Neural cell (in vitro differentiated cells): Measurements from ENCODE around the gene GLRB. TPM values are rescaled to one million over a fixed set of nuclear protein-coding genes. Genes with fewer than 3 reads are reported as not detected.
A peak's percentile ranks its signal among the peaks of the same experiment; 100 is the strongest.

ENCODE experiments used
- H2AFZ ChIP-seq: fragments of 200-600, 300-800 bp; sonication (generic), shearing (Covaris generic); 2 replicates; pipeline ENCODE4 v1.6.0; 2014; ENCODE audit warnings: low read depth, mild to moderate bottlenecking, antibody characterized with exemption, low read length, moderate library complexity
- H3F3A ChIP-seq: fragments of 200-600 bp; shearing (Covaris generic); 2 replicates; pipeline ENCODE4 v1.6.1; 2016; ENCODE audit warnings: mild to moderate bottlenecking, moderate library complexity, mixed read lengths, antibody characterized with exemption, low read length; ENCODE audit not compliant: insufficient read depth, poor library complexity, severe bottlenecking
- H3K27ac ChIP-seq: fragments of 200-600, 300-800 bp; sonication (generic), shearing (Covaris generic); 2 replicates; pipeline ENCODE4 v1.5.1; 2014; ENCODE audit warnings: mild to moderate bottlenecking, low read length, moderate library complexity
- H3K27me3 ChIP-seq: fragments of 300-800, 200-600 bp; sonication (generic), shearing (Covaris generic); 2 replicates; pipeline ENCODE4 v1.6.0; 2014; ENCODE audit warnings: mild to moderate bottlenecking, low read depth, low read length, moderate library complexity; ENCODE audit not compliant: insufficient read depth
- H3K36me3 ChIP-seq: fragments of 300-800, 200-600 bp; sonication (generic), shearing (Covaris generic); 2 replicates; pipeline ENCODE4 v1.5.1; 2014; ENCODE audit warnings: mild to moderate bottlenecking, antibody characterized with exemption, low read length, moderate library complexity; ENCODE audit not compliant: insufficient read depth
- H3K4me2 ChIP-seq: fragments of 300-800, 200-600 bp; sonication (generic), shearing (Covaris generic); 2 replicates; pipeline ENCODE4 v1.6.0; 2014; ENCODE audit warnings: mild to moderate bottlenecking, low read length
- H3K4me3 ChIP-seq: fragments of 300-800, 200-600 bp; sonication (generic), shearing (Covaris generic); 2 replicates; pipeline ENCODE4 v1.5.1; 2014; ENCODE audit warnings: mild to moderate bottlenecking, low read length, moderate library complexity
- H3K79me2 ChIP-seq: fragments of 200-600 bp; shearing (Covaris generic); replicated peaks from 2 replicates; pipeline ENCODE4 v1.6.0; 2014; ENCODE audit warnings: mild to moderate bottlenecking, low read length, moderate library complexity; ENCODE audit not compliant: insufficient read depth
- H3K9ac ChIP-seq: fragments of 300-800, 200-600 bp; sonication (generic), shearing (Covaris generic); 2 replicates; pipeline ENCODE4 v1.6.1; 2016; ENCODE audit warnings: mild to moderate bottlenecking, low read length, mixed read lengths
- H3K9me2 ChIP-seq: fragments of 200-600 bp; shearing (Covaris generic); 2 replicates; pipeline ENCODE4 v1.6.1; 2016; ENCODE audit warnings: mild to moderate bottlenecking, low read length, mixed read lengths; ENCODE audit not compliant: insufficient read depth
- H3K9me3 ChIP-seq: fragments of 200-600, 300-800 bp; sonication (generic), shearing (Covaris generic); 2 replicates; pipeline ENCODE4 v1.6.1; 2016; ENCODE audit warnings: mild to moderate bottlenecking, mixed run types, low read length, moderate library complexity, mixed read lengths
- H4K20me1 ChIP-seq: fragments of 200-600 bp; shearing (Covaris generic); 2 replicates; pipeline ENCODE4 v1.6.1; 2016; ENCODE audit warnings: mild to moderate bottlenecking, mixed run types; ENCODE audit not compliant: insufficient read depth
- CTCF ChIP-seq: fragments of 450-650 bp; IDR thresholded peaks from 2 replicates; pipeline ENCODE4 v1.5.1; 2014; ENCODE audit warnings: antibody characterized with exemption, mild to moderate bottlenecking, moderate library complexity; ENCODE audit not compliant: poor library complexity, severe bottlenecking
- EP300 ChIP-seq: fragments of 450-650 bp; conservative IDR thresholded peaks from 2 replicates; pipeline ENCODE4 v1.6.1; 2014; ENCODE audit warnings: antibody characterized with exemption, mild to moderate bottlenecking, moderate library complexity; ENCODE audit not compliant: poor library complexity, severe bottlenecking
- EZH2 ChIP-seq: fragments of 200-600, 300-800 bp; shearing (Covaris generic), sonication (generic); IDR thresholded peaks from 2 replicates; pipeline ENCODE4 v1.6.1; 2014; ENCODE audit warnings: antibody characterized with exemption, low read length, borderline replicate concordance, mild to moderate bottlenecking; ENCODE audit not compliant: insufficient read depth, poor library complexity, severe bottlenecking
- MXI1 ChIP-seq: fragments of 450-650 bp; conservative IDR thresholded peaks from 2 replicates; pipeline ENCODE4 v1.6.1; 2014; ENCODE audit warnings: antibody characterized with exemption, mild to moderate bottlenecking; ENCODE audit not compliant: poor library complexity, severe bottlenecking
- POLR2AphosphoS5 ChIP-seq: IDR thresholded peaks from 2 replicates; pipeline ENCODE4 v1.6.1; 2012
- RAD21 ChIP-seq: fragments of 450-650 bp; conservative IDR thresholded peaks from 2 replicates; pipeline ENCODE4 v1.6.1; 2014; ENCODE audit warnings: antibody characterized with exemption, mild to moderate bottlenecking, moderate library complexity
- REST ChIP-seq: IDR thresholded peaks from 2 replicates; pipeline ENCODE4 v1.6.1; 2012; ENCODE audit warnings: borderline replicate concordance
- SMC3 ChIP-seq: fragments of 450-650 bp; conservative IDR thresholded peaks from 2 replicates; pipeline ENCODE4 v1.6.1; 2014; ENCODE audit warnings: antibody characterized with exemption, mild to moderate bottlenecking, moderate library complexity; ENCODE audit not compliant: poor library complexity
- TAF1 ChIP-seq: IDR thresholded peaks from 2 replicates; pipeline ENCODE4 v1.6.1; 2012; ENCODE audit warnings: low read depth
- polyA plus RNA-seq: library from polyadenylated mRNA; depleted of rRNA; stranded (reverse); fragments of >200 nt; gene quantifications from 2 replicates; pipeline ENCODE4 v1.2.3, GENCODE V29; 2014

Gene GLRB
- polyA plus RNA-seq, 1 donor from 2014 or later: 24.9 TPM

GRCh38 chr4:157196046-157196445, 120.1 kb downstream of the GLRB start:
- Histone ChIP-seq H3K9ac (no peak overlapping the region), H3K9me3 (no peaks in the 10 kb centered on the region), H3K4me3 (no peak overlapping the region), H3F3A (no peaks in the 10 kb centered on the region), H3K36me3 (no peaks in the 10 kb centered on the region), H2AFZ (no peak overlapping the region), H3K4me2 (no peak overlapping the region), H3K27ac (no peak overlapping the region), H3K79me2 (no peaks in the 10 kb centered on the region), H4K20me1 (no peaks in the 10 kb centered on the region), H3K27me3 (no peaks in the 10 kb centered on the region), H3K9me2 (no peaks in the 10 kb centered on the region)
- no peak for TF ChIP-seq SMC3

- Histone ChIP-seq H2AFZ (no peak overlapping the region), H3K36me3 (no peaks in the 10 kb centered on the region), H4K20me1 (no peaks in the 10 kb centered on the region), H3K9ac (no peak overlapping the region), H3K27ac (no peak overlapping the region), H3K79me2 (no peaks in the 10 kb centered on the region), H3K9me2 (no peaks in the 10 kb centered on the region), H3K27me3 (no peaks in the 10 kb centered on the region), H3K4me3 (no peak overlapping the region), H3F3A (no peaks in the 10 kb centered on the region), H3K9me3 (no peaks in the 10 kb centered on the region), H3K4me2 (no peak overlapping the region)
- TF ChIP-seq RAD21 (no peak), MXI1 (no peak), REST (no peak), CTCF (no peak), EP300 (no peak), SMC3 (no peak), TAF1 (no peak), POLR2AphosphoS5 (no peak), EZH2 (no peak)
Observed at GRCh38 chr4:157204634-157205244, 128.8 kb downstream of the GLRB start.

GRCh38 chr4:157217708-157218107, 141.8 kb downstream of the GLRB start:
- H4K20me1 ChIP-seq: no peaks in the 10 kb centered on the region
- H3K36me3 ChIP-seq: no peaks in the 10 kb centered on the region
- no peak overlapping the region for H2AFZ ChIP-seq
- no peak overlapping the region for H3K4me2 ChIP-seq
- H3K9me2 ChIP-seq: no peaks in the 10 kb centered on the region
- no peak overlapping the region for H3K4me3 ChIP-seq
- H3K9ac ChIP-seq: no peak overlapping the region
- peak; percentile 74 for TF ChIP-seq CTCF
- peak; percentile 71 for TF ChIP-seq RAD21
- TF ChIP-seq SMC3: peak; percentile 80
- TF ChIP-seq POLR2AphosphoS5: no peak
- TF ChIP-seq EZH2: no peak
- no peak overlapping the region for H3K27ac ChIP-seq
- peaks cover 4% of the 10 kb centered on the region for H3K27me3 ChIP-seq
- peaks cover 21% of the 10 kb centered on the region for H3K79me2 ChIP-seq
- no peaks in the 10 kb centered on the region for H3K9me3 ChIP-seq
- peaks cover 8% of the 10 kb centered on the region for H3F3A ChIP-seq
